Endothelial cell (in vitro differentiated cells): Measurements from ENCODE around the gene VPREB3. TPM values are rescaled to one million over a fixed set of nuclear protein-coding genes. Genes with fewer than 3 reads are reported as not detected.
A peak's percentile ranks its signal among the peaks of the same experiment; 100 is the strongest.

Experiments
- DNase-seq: peaks from one replicate; pipeline ENCODE4 v3.0.0; 2021; ENCODE audit warnings: low spot score
- H3K27ac Mint-ChIP-seq: one replicate; pipeline ENCODE4 v1.8.0; 2021; ENCODE audit warnings: mixed read lengths, inconsistent platforms; ENCODE audit not compliant: unreplicated experiment
- H3K27me3 Mint-ChIP-seq: one replicate; pipeline ENCODE4 v1.8.0; 2021; ENCODE audit warnings: mild to moderate bottlenecking, moderate library complexity, mixed read lengths, inconsistent platforms; ENCODE audit not compliant: unreplicated experiment
- H3K36me3 Mint-ChIP-seq: one replicate; pipeline ENCODE4 v1.8.0; 2021; ENCODE audit warnings: mild to moderate bottlenecking, low read depth, mixed read lengths, inconsistent platforms; ENCODE audit not compliant: unreplicated experiment
- H3K4me1 Mint-ChIP-seq: one replicate; pipeline ENCODE4 v1.8.0; 2021; ENCODE audit warnings: mild to moderate bottlenecking, mixed read lengths, inconsistent platforms; ENCODE audit not compliant: unreplicated experiment
- H3K4me3 Mint-ChIP-seq: one replicate; pipeline ENCODE4 v1.8.0; 2021; ENCODE audit warnings: mild to moderate bottlenecking, mixed read lengths, inconsistent platforms; ENCODE audit not compliant: unreplicated experiment
- H3K9me3 Mint-ChIP-seq: one replicate; pipeline ENCODE4 v1.8.0; 2021; ENCODE audit warnings: mixed read lengths, inconsistent platforms; ENCODE audit not compliant: unreplicated experiment
- CTCF ChIP-seq: fragments of 200-600 bp; sonication (generic); IDR thresholded peaks from one replicate; pipeline ENCODE4 v1.5.0; 2021; ENCODE audit warnings: antibody characterized with exemption; ENCODE audit not compliant: unreplicated experiment
- total RNA-seq: library from RNA; stranded (reverse); fragmentation: NEBNext Ultra II Directional; extraction: Animal tissue kit (Norgen Biotek cat#: 25700); gene quantifications from one replicate; pipeline ENCODE4 v1.2.1, GENCODE V29; 2021; ENCODE audit not compliant: unreplicated experiment

Gene VPREB3
- total RNA-seq, 1 donor from 2014 or later, result not detected

DNA sequence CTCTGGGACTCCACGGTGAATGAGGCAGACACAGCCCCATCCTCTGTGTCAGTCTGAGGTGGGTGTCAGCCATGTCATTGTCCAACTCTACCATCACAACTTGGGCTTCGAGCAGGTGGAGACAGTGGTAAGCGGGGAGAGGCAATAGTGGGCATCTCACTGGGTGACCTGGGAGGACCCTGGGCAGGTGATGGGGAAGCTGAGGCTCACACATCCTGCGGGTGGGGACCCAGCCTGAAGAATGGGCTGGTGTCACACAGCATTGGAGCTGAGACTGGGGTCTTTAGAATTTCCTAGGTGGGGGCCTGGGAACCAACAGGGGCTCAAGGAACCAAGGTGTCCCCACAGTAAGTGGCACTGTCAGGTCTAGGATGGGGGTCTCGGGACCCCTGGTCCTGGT, 25.5 kb upstream of the VPREB3 start:
- no peak for TF ChIP-seq CTCF
- no peak overlapping the region for H3K4me3 Mint-ChIP-seq
- peaks cover under 1% of the 10 kb centered on the region for H3K36me3 Mint-ChIP-seq
- no peak for DNase-seq
- H3K4me1 Mint-ChIP-seq, result no peaks in the 10 kb centered on the region
- peaks cover 4% of the 10 kb centered on the region for H3K27me3 Mint-ChIP-seq
- peak overlapping the region; percentile 22 for H3K27ac Mint-ChIP-seq
- H3K9me3 Mint-ChIP-seq, result no peaks in the 10 kb centered on the region

DNA sequence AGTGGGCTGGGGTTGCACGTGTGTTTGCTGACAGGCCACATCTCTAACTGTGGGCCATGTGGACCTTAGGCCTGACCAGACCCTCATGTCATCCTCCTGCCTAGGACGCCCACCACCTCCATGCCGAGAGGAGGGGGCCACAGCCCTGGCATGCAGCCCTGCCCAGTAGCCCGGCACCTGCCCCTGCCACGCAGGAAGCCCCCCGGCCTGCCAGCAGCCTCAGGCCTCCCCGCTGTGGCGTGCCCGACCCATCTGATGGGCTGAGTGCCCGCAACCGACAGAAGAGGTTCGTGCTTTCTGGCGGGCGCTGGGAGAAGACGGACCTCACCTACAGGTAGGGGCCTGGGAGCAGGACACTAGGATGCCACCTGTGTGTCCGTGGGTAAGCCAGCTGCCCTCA, 24.9 kb upstream of the VPREB3 start:
- H3K4me3 Mint-ChIP-seq, result no peak overlapping the region
- TF ChIP-seq CTCF, result no peak
- peaks cover 4% of the 10 kb centered on the region for H3K27me3 Mint-ChIP-seq
- no peak for DNase-seq
- H3K4me1 Mint-ChIP-seq, result no peaks in the 10 kb centered on the region
- H3K9me3 Mint-ChIP-seq, result no peaks in the 10 kb centered on the region
- peaks cover 5% of the 10 kb centered on the region for H3K36me3 Mint-ChIP-seq
- no peak overlapping the region for H3K27ac Mint-ChIP-seq

DNA sequence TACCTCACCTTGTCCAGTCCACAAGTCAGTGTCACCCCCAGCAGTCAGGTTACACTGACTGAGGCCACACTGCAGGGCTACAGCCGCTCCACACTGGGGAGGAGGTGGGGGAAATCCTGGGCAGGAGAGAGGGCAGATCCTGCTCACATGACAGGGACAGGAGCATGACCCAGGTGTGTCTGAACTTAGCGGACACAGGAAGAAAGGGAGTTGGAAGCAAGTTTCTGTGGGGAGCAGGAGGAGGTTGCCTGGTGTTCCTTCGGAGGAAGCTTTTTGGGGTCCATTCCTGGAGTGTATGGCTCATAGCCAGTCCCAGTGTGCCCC, 24.3 kb upstream of the VPREB3 start:
- Mint-ChIP-seq H3K4me3 (no peak overlapping the region), H3K36me3 (peaks cover 5% of the 10 kb centered on the region), H3K9me3 (no peaks in the 10 kb centered on the region), H3K27me3 (peaks cover 4% of the 10 kb centered on the region), H3K4me1 (no peaks in the 10 kb centered on the region), H3K27ac (no peak overlapping the region)
- no peak for DNase-seq
- TF ChIP-seq CTCF, result no peak

GRCh38 chr22:23777776-23778576, 23.8 kb upstream of the VPREB3 start:
- peaks cover 5% of the 10 kb centered on the region for H3K36me3 Mint-ChIP-seq
- H3K4me3 Mint-ChIP-seq, result no peak overlapping the region
- H3K4me1 Mint-ChIP-seq, result peaks cover 5% of the 10 kb centered on the region
- DNase-seq, result no peak
- H3K9me3 Mint-ChIP-seq, result no peaks in the 10 kb centered on the region
- TF ChIP-seq CTCF, result no peak
- H3K27me3 Mint-ChIP-seq, result peaks cover 8% of the 10 kb centered on the region
- no peak overlapping the region for H3K27ac Mint-ChIP-seq

DNA sequence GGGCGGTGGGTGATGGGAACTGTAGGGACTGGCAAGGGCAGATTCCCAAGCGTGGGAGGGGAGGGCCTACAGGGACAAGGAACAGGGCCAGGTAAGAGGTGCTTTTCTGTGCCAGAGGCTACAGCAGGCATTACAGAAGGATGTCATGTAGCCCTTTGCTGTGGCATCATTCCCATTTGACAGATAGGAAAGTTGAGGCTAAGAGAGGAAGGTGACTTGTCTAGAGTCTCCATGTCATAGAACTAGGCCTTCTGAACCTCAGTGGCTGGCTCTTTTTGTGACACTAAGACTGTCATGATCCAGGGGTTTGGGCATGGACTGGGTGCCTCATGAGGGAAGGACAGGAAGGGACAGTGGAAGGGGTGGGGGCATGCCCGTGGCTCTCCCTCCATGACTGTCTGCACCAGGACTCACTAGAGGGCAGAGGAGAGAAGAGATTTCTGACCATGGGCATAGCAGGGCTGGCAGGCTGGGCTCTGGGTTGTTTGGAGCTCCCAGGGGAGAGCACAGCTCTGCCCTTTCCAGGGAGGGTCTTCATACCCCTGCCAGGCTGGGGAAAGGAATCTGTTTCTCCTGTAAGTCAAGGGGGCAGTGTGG, 21.7 kb upstream of the VPREB3 start:
- H3K36me3 Mint-ChIP-seq, result peaks cover 5% of the 10 kb centered on the region
- no peak overlapping the region for H3K4me3 Mint-ChIP-seq
- no peak overlapping the region for H3K27ac Mint-ChIP-seq
- peaks cover 9% of the 10 kb centered on the region for H3K27me3 Mint-ChIP-seq
- no peak for DNase-seq
- no peaks in the 10 kb centered on the region for H3K9me3 Mint-ChIP-seq
- TF ChIP-seq CTCF, result no peak
- H3K4me1 Mint-ChIP-seq, result peaks cover 8% of the 10 kb centered on the region
